NOMO-1 treated with DMSO at 0.1 percent for 48 hours (cell line): Measurements from ENCODE around the gene KCNMA1.

Source experiments
- DNase-seq: peaks from one replicate; lab custom pipeline; 2025; ENCODE audit not compliant: unreplicated experiment; lab: John Stamatoyannopoulos, UW

The KCNMA1 gene

GRCh38 chr10:77037735-77038403, 599.7 kb downstream of the KCNMA1 start:
- no peak for DNase-seq

- DNase-seq, result no peak
Observed at GRCh38 chr10:77036993-77037734, 600.4 kb downstream of the KCNMA1 start.

GRCh38 chr10:77036276-77036675, 601.3 kb downstream of the KCNMA1 start:
- DNase-seq, result no peak

GRCh38 chr10:77034795-77035194, 602.8 kb downstream of the KCNMA1 start:
- DNase-seq, result no peak

GRCh38 chr10:77034240-77034639, 603.4 kb downstream of the KCNMA1 start:
- no peak for DNase-seq

- peak; percentile 90 for DNase-seq
Observed at GRCh38 chr10:77032188-77032570, 605.4 kb downstream of the KCNMA1 start.

GRCh38 chr10:77031531-77032187, 605.9 kb downstream of the KCNMA1 start:
- DNase-seq, result no peak

- DNase-seq, result no peak
Observed at GRCh38 chr10:77030974-77031373, 606.6 kb downstream of the KCNMA1 start.

- DNase-seq, result no peak
Observed at GRCh38 chr10:77029777-77030717, 607.6 kb downstream of the KCNMA1 start.

- no peak for DNase-seq
Observed at GRCh38 chr10:77028042-77028441, 609.6 kb downstream of the KCNMA1 start.

- peak; percentile 88 for DNase-seq
Observed at GRCh38 chr10:77027576-77027975, 610.0 kb downstream of the KCNMA1 start.

- DNase-seq, result no peak
Observed at GRCh38 chr10:77027141-77027540, 610.5 kb downstream of the KCNMA1 start.

GRCh38 chr10:77026148-77026547, 611.5 kb downstream of the KCNMA1 start:
- DNase-seq, result no peak

GRCh38 chr10:77024461-77024860, 613.1 kb downstream of the KCNMA1 start:
- no peak for DNase-seq

GRCh38 chr10:77023396-77023795, 614.2 kb downstream of the KCNMA1 start:
- no peak for DNase-seq

GRCh38 chr10:77022671-77023070, 614.9 kb downstream of the KCNMA1 start:
- DNase-seq, result no peak

- DNase-seq, result no peak
Observed at GRCh38 chr10:77021966-77022490, 615.6 kb downstream of the KCNMA1 start.

GRCh38 chr10:77020426-77021040, 617.1 kb downstream of the KCNMA1 start:
- DNase-seq, result no peak

GRCh38 chr10:77016855-77017254, 620.8 kb downstream of the KCNMA1 start:
- no peak for DNase-seq

- no peak for DNase-seq
Observed at GRCh38 chr10:77016278-77016815, 621.3 kb downstream of the KCNMA1 start.
